ENCODE data around the gene CCDC150.
"Not testable (repeated sequence)": the region's sequence is repeated elsewhere in the genome, so short reads cannot be mapped to it uniquely, and the experiment has no call there.

- not testable (repeated sequence) for TF ChIP-seq CTCF, POLR2A (IDR thresholded peaks at IDR 0.05)
Observed at GRCh38 chr2:196686737-196687136, 47.2 kb downstream of the CCDC150 start.
